Esophagus squamous epithelium (tissue), 4 donors: ENCODE measurements around the gene OTOP1.
"Not testable (repeated sequence)": the region's sequence is repeated elsewhere in the genome, so short reads cannot be mapped to it uniquely, and the experiment has no call there.

Source experiments
- POLR2A ChIP-seq, 4 donors: fragments of 450-650 bp; IDR thresholded peaks; one replicate each; pipeline ENCODE4 v1.6.1; 2017; ENCODE audit warnings: antibody characterized with exemption in 4 of 4, mild to moderate bottlenecking in 4 of 4, moderate library complexity in 3 of 4
- TF ChIP-seq, protein P1 (sequence below), 6 experiments: fragments of 450-650 bp in 4 of 6; fragments of 200-600 bp in 2 of 6; sonication (generic) in 2 of 6; IDR thresholded peaks; one replicate each; pipeline ENCODE4 v1.5.1; 2016 to 2019; ENCODE audit warnings: antibody characterized with exemption in 6 of 6, mild to moderate bottlenecking in 4 of 6, moderate library complexity in 4 of 6

DNA sequence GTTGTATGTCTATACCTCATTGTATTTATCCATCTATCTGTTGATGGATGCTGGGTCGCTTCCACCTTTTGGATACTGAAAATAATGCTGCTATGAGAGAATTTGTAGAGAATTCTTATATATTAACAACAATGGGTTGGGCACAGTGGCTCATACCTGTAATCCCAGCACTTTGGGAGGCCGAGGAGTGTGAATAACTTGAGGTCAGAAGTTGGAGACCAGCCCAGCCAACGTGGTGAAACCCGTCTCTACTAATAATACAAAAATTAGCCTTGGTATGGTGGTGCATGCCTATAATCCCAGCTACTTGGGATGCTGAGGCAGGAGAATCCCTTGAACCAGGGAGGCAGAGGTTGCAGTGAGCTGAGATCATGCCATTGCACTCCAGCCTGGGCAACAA, 13.1 kb downstream of the OTOP1 start:
- TF ChIP-seq, protein P1, sequence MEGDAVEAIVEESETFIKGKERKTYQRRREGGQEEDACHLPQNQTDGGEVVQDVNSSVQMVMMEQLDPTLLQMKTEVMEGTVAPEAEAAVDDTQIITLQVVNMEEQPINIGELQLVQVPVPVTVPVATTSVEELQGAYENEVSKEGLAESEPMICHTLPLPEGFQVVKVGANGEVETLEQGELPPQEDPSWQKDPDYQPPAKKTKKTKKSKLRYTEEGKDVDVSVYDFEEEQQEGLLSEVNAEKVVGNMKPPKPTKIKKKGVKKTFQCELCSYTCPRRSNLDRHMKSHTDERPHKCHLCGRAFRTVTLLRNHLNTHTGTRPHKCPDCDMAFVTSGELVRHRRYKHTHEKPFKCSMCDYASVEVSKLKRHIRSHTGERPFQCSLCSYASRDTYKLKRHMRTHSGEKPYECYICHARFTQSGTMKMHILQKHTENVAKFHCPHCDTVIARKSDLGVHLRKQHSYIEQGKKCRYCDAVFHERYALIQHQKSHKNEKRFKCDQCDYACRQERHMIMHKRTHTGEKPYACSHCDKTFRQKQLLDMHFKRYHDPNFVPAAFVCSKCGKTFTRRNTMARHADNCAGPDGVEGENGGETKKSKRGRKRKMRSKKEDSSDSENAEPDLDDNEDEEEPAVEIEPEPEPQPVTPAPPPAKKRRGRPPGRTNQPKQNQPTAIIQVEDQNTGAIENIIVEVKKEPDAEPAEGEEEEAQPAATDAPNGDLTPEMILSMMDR (IDR thresholded peaks at IDR 0.05) = not testable (repeated sequence)
- not testable (repeated sequence) for TF ChIP-seq POLR2A (IDR thresholded peaks at IDR 0.05)
